Panc1 (cell line): ENCODE measurements around the gene MOB1B. TPM values are rescaled to one million over a fixed set of nuclear protein-coding genes. Genes with fewer than 3 reads are reported as not detected.
"Not testable (repeated sequence)": the region's sequence is repeated elsewhere in the genome, so short reads cannot be mapped to it uniquely, and the experiment has no call there.

Experiments
- ATAC-seq: fragments of 200-7000 bp; cut with Tn5 transposase; 2 replicates; pipeline ENCODE4 v1.9.1; 2020; ENCODE audit warnings: mild to moderate bottlenecking, moderate library complexity
- BruUV-seq: library from RNA; stranded (reverse); fragments of 400-500 nt; replicated peaks from 2 replicates; lab custom pipeline; 2021; lab: Mats Ljungman, UMichigan
- CTCF ChIA-PET: fragments of 300-600 bp; sonication (Branson Sonifier 250); formaldehyde crosslinking; loops from one replicate; lab custom pipeline; 2022; ENCODE audit warnings: antibody characterized with exemption; lab: Charles Lee
- POLR2A ChIA-PET: fragments of 300-600 bp; sonication (Branson Sonifier 250); formaldehyde crosslinking; loops from one replicate; lab custom pipeline; 2022; ENCODE audit warnings: antibody characterized with exemption; lab: Charles Lee
- DNase-seq: peaks from one replicate; pipeline ENCODE4 v3.0.0-alpha.2; 2010; ENCODE audit warnings: low read depth, low spot score
- H3K27ac ChIP-seq: 2 replicates; pipeline ENCODE4 v1.5.1; 2011; ENCODE audit warnings: mild to moderate bottlenecking, low read length, inconsistent platforms
- H3K27me3 ChIP-seq: fragments of 200-500 bp; sonication (Bioruptor generic); 2 replicates; pipeline ENCODE4 v1.6.0; 2014; ENCODE audit warnings: low read length, inconsistent platforms; ENCODE audit not compliant: control insufficient read depth, insufficient read depth
- H3K36me3 ChIP-seq: fragments of 200-500 bp; sonication (Bioruptor generic); 2 replicates; pipeline ENCODE4 v1.5.1; 2014; ENCODE audit warnings: inconsistent platforms, mild to moderate bottlenecking, low read length, moderate library complexity; ENCODE audit not compliant: control insufficient read depth, insufficient read depth
- H3K4me1 ChIP-seq: 2 replicates; pipeline ENCODE4 v1.5.1; 2011; ENCODE audit warnings: inconsistent platforms, mild to moderate bottlenecking, low read length, moderate library complexity; ENCODE audit not compliant: control insufficient read depth, insufficient read depth
- H3K4me3 ChIP-seq, 2 experiments: 2 replicates each; pipeline ENCODE4 v1.5.1; 2011 to 2012; ENCODE audit warnings: low read depth in 2 of 2, low read length in 2 of 2, mild to moderate bottlenecking in 2 of 2, inconsistent platforms in 1 of 2, moderate library complexity in 1 of 2
- H3K9me3 ChIP-seq: fragments of 200-500 bp; sonication (Bioruptor generic); 2 replicates; pipeline ENCODE4 v1.5.1; 2014; ENCODE audit warnings: low read depth, mild to moderate bottlenecking, inconsistent platforms, low read length, moderate library complexity; ENCODE audit not compliant: control insufficient read depth, insufficient read depth
- POLR2AphosphoS5 ChIP-seq: IDR thresholded peaks from 2 replicates; pipeline ENCODE4 v1.6.1; 2012; ENCODE audit warnings: mild to moderate bottlenecking, low read depth, low read length, moderate library complexity
- SIN3A ChIP-seq: IDR thresholded peaks from 2 replicates; pipeline ENCODE4 v1.6.1; 2012; ENCODE audit warnings: low read depth, mild to moderate bottlenecking, low read length, moderate library complexity, borderline replicate concordance; ENCODE audit not compliant: insufficient read depth
- TCF7L2 ChIP-seq: IDR thresholded peaks from 2 replicates; pipeline ENCODE4 v1.6.1; 2011; ENCODE audit warnings: mild to moderate bottlenecking, low read depth, low read length, inconsistent platforms
- in situ Hi-C: cut with HindIII; loops from 2 replicates; pipeline ENCODE4 v1.10.0; 2016; ENCODE audit warnings: low sequenced_read_pairs, low pct_unique_long_range_greater_than_20kb
- intact Hi-C: fragments of 100-400 bp; cut with micrococcal nuclease; formaldehyde crosslinking; loops from one replicate; pipeline ENCODE4 v1.10.0; 2022; ENCODE audit not compliant: unreplicated experiment
- total RNA-seq: library from RNA; stranded (reverse); gene quantifications from one replicate; pipeline ENCODE4 v1.2.1, GENCODE V29; 2021; ENCODE audit not compliant: unreplicated experiment
- TF ChIP-seq, protein P1 (sequence below), 2 experiments: IDR thresholded peaks; 2 replicates each; pipeline ENCODE4 v1.6.1; 2011 to 2012; ENCODE audit warnings: low read depth in 2 of 2, control low read depth in 1 of 2, low read length in 1 of 2, mild to moderate bottlenecking in 1 of 2, moderate library complexity in 1 of 2; ENCODE audit not compliant: insufficient read depth in 1 of 2
- TF ChIP-seq, protein P2 (sequence below): fragments of 450-650 bp; IDR thresholded peaks from 2 replicates; pipeline ENCODE4 v1.5.1; 2017; ENCODE audit warnings: mild to moderate bottlenecking

MOB1B gene
- total RNA-seq, 1 experiment from 2014 or later = 20.1 TPM

DNA sequence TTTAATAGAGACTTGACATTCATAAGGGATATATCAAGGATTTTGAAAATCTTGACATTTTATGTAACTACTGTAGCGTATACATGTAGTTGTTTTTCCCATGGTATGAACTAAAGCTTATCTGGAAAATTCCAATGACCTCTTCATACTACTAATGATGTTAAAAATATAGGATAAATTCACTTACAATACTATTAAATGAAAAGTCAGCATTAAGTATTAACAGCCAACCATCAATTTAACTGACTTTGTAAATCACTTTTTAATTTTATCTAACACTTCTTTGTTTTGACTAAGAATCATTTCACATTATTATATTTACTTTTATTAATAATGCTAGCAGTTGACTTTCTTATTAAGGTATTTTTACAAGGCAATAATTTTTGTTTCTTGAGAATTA lies 125.4 kb downstream of the MOB1B start:
- TF ChIP-seq, protein P1, sequence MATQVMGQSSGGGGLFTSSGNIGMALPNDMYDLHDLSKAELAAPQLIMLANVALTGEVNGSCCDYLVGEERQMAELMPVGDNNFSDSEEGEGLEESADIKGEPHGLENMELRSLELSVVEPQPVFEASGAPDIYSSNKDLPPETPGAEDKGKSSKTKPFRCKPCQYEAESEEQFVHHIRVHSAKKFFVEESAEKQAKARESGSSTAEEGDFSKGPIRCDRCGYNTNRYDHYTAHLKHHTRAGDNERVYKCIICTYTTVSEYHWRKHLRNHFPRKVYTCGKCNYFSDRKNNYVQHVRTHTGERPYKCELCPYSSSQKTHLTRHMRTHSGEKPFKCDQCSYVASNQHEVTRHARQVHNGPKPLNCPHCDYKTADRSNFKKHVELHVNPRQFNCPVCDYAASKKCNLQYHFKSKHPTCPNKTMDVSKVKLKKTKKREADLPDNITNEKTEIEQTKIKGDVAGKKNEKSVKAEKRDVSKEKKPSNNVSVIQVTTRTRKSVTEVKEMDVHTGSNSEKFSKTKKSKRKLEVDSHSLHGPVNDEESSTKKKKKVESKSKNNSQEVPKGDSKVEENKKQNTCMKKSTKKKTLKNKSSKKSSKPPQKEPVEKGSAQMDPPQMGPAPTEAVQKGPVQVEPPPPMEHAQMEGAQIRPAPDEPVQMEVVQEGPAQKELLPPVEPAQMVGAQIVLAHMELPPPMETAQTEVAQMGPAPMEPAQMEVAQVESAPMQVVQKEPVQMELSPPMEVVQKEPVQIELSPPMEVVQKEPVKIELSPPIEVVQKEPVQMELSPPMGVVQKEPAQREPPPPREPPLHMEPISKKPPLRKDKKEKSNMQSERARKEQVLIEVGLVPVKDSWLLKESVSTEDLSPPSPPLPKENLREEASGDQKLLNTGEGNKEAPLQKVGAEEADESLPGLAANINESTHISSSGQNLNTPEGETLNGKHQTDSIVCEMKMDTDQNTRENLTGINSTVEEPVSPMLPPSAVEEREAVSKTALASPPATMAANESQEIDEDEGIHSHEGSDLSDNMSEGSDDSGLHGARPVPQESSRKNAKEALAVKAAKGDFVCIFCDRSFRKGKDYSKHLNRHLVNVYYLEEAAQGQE (IDR thresholded peaks at IDR 0.05; ENCODE audit: insufficient read depth in 1 of 2, low read depth in 2 of 2, low read length in 1 of 2) = no peak
- TF ChIP-seq SIN3A (no peak), POLR2AphosphoS5 (no peak), TCF7L2 (no peak)
- TF ChIP-seq, protein P2, sequence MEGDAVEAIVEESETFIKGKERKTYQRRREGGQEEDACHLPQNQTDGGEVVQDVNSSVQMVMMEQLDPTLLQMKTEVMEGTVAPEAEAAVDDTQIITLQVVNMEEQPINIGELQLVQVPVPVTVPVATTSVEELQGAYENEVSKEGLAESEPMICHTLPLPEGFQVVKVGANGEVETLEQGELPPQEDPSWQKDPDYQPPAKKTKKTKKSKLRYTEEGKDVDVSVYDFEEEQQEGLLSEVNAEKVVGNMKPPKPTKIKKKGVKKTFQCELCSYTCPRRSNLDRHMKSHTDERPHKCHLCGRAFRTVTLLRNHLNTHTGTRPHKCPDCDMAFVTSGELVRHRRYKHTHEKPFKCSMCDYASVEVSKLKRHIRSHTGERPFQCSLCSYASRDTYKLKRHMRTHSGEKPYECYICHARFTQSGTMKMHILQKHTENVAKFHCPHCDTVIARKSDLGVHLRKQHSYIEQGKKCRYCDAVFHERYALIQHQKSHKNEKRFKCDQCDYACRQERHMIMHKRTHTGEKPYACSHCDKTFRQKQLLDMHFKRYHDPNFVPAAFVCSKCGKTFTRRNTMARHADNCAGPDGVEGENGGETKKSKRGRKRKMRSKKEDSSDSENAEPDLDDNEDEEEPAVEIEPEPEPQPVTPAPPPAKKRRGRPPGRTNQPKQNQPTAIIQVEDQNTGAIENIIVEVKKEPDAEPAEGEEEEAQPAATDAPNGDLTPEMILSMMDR = no peak
- no peak overlapping the region for H3K4me3 ChIP-seq
- ATAC-seq (no peak), DNase-seq (no peak)
- ChIA-PET CTCF (interaction anchor here (0.6 kb wide), 1 partner anchor 1433 kb away, joined by 3 read pairs; no protein-coding TSS in a partner anchor), POLR2A (no interaction called here)
- no peaks in the 10 kb centered on the region for H3K9me3 ChIP-seq
- H3K27ac ChIP-seq = no peak overlapping the region
- no TSS peak for BruUV-seq
- H3K4me1 ChIP-seq = no peaks in the 10 kb centered on the region
- no peaks in the 10 kb centered on the region for H3K27me3 ChIP-seq
- intact Hi-C loops (no loop called here), in situ Hi-C loops (no loop called here)
- H3K36me3 ChIP-seq = peaks cover 5% of the 10 kb centered on the region; the same call in 1 of the 2 replicates

DNA sequence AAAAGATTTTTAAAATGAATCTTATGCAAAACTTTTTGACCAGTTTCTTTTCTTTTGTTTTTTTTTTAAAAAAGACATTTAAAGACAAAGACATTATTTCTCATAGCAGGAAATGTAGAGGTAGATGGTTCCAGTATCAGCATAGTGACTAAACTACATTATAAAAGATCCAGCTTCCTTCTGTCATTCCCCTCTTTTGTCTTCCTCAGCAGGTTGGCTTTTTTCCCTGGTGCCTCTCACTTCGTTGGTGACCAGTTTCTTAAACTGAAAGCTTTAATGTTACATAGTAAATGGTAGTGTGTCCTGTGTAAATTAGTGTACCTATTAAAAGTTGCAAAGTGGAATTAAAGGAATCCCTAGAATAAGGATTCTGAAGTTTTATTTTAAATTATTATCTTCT lies 127.3 kb downstream of the MOB1B start:
- in situ Hi-C loops = no loop called here
- no TSS peak for BruUV-seq

DNA sequence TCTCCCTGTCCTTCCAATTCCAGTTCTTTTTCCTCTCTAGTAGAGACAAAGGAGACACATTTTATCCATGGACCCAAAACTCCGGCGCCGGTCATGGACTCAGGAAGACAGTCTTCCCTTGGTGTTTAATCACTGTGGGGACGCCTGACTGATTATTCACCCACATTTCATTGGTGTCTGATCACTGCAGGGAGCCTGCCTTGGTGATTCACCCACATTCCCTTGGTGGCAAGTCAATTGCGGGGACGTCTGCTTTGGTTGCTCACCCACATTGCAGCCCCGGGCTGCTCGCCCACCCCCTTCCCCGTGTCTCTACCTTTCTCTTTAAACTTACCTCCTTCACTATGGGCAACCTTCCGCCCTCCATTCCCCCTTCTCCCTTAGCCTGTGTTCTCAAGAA lies 129.9 kb downstream of the MOB1B start:
- H3K36me3 ChIP-seq, POLR2A ChIA-PET, intact Hi-C loops, in situ Hi-C loops, H3K27me3 ChIP-seq, H3K9me3 ChIP-seq, H3K4me3 ChIP-seq, BruUV-seq, H3K4me1 ChIP-seq, CTCF ChIA-PET, DNase-seq, H3K27ac ChIP-seq, ATAC-seq: not testable (repeated sequence)

More for the DNA sequence above, 127.3 kb downstream of the MOB1B start:
- Histone ChIP-seq H3K4me3 (no peak overlapping the region), H3K27me3 (no peaks in the 10 kb centered on the region), H3K27ac (no peak overlapping the region), H3K9me3 (no peaks in the 10 kb centered on the region), H3K36me3 (peaks cover 5% of the 10 kb centered on the region; the same call in 1 of the 2 replicates), H3K4me1 (no peaks in the 10 kb centered on the region)
- DNase-seq = no peak
- ChIA-PET POLR2A (no interaction called here), CTCF (no interaction called here)
- intact Hi-C loops = no loop called here
- ATAC-seq = no peak
- TF ChIP-seq TCF7L2 (no peak), SIN3A (no peak), POLR2AphosphoS5 (no peak)
- TF ChIP-seq, protein P1 (IDR thresholded peaks at IDR 0.05; ENCODE audit: insufficient read depth in 1 of 2, low read depth in 2 of 2, low read length in 1 of 2) = no peak
- TF ChIP-seq, protein P2 = no peak
